Ovary (tissue), 3 donors: ENCODE results near the gene RNF41.
"Not testable (repeated sequence)": the region's sequence is repeated elsewhere in the genome, so short reads cannot be mapped to it uniquely, and the experiment has no call there.

Source experiments
- POLR2A ChIP-seq: fragments of 450-650 bp; IDR thresholded peaks from one replicate; pipeline ENCODE4 v1.6.1; 2017; ENCODE audit warnings: antibody characterized with exemption, mild to moderate bottlenecking, moderate library complexity
- TF ChIP-seq, protein P1 (sequence below), 3 donors: fragments of 450-650 bp in 2 of 3; fragments of 200-600 bp in 1 of 3; IDR thresholded peaks; one replicate each; pipeline versions ENCODE4 v1.5.1 to v1.8.0; 2016 to 2022; ENCODE audit warnings: antibody characterized with exemption in 3 of 3, mild to moderate bottlenecking in 1 of 3
- donor health status: DM: no; HTN: no; CAD: no.

DNA sequence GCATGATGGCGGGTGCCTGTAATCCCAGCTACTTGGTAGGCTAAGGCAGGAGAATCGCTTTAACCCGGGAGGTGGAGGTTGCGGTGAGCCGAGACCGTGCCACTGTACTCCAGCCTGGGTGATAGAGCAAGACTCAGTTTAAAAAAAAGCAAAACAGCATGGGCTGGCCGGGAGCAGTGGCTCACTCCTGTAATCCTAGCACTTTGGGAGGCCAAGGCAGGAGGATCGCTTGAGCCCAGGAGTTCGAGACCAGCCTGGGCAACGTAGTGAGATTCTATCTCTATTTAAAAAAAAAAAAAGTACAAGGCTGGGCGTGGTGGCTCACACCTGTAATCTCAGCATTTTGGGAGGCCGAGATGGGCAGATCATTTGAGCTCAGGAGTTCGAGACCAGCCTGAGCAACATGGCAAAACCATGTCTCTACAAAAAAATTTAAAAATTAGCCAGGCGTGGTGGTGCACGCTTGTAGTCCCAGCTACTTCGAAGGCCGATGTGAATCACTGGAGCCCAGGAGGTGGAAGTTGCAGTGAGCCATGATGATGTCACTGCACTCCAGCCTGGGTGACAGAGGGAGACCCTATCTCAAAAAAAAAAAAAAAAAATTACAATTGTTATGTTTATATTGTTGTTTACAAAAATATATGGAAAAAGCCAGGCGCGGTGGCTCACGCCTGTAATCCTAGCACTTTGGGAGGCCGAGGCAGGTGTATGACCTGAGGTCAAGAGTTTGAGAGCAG is 65.1 kb downstream of the RNF41 start:
- not testable (repeated sequence) for TF ChIP-seq POLR2A
- TF ChIP-seq, protein P1, sequence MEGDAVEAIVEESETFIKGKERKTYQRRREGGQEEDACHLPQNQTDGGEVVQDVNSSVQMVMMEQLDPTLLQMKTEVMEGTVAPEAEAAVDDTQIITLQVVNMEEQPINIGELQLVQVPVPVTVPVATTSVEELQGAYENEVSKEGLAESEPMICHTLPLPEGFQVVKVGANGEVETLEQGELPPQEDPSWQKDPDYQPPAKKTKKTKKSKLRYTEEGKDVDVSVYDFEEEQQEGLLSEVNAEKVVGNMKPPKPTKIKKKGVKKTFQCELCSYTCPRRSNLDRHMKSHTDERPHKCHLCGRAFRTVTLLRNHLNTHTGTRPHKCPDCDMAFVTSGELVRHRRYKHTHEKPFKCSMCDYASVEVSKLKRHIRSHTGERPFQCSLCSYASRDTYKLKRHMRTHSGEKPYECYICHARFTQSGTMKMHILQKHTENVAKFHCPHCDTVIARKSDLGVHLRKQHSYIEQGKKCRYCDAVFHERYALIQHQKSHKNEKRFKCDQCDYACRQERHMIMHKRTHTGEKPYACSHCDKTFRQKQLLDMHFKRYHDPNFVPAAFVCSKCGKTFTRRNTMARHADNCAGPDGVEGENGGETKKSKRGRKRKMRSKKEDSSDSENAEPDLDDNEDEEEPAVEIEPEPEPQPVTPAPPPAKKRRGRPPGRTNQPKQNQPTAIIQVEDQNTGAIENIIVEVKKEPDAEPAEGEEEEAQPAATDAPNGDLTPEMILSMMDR (IDR thresholded peaks at IDR 0.05) = not testable (repeated sequence)
